ENCODE results near the gene NTF3. TPM values are rescaled to one million over a fixed set of nuclear protein-coding genes. Genes with fewer than 3 reads are reported as not detected.

Gene NTF3
- total RNA-seq, 2 experiments from 2014 or later: not detected

GRCh38 chr12:5438671-5439200 lies 6.8 kb downstream of the NTF3 start:
- ChIA-PET POLR2A (no interaction called here), CTCF (no interaction called here)
- H3K9me3 Mint-ChIP-seq: no peaks in the 10 kb centered on the region
- no peaks in the 10 kb centered on the region for H3K36me3 Mint-ChIP-seq (ENCODE audit: low read depth)
- DNase-seq: no peak
- H3K27me3 Mint-ChIP-seq: no peaks in the 10 kb centered on the region
- H3K4me1 Mint-ChIP-seq: no peaks in the 10 kb centered on the region
- H3K27ac Mint-ChIP-seq: no peak overlapping the region
- H3K4me3 Mint-ChIP-seq: no peak overlapping the region

- H3K9me3 Mint-ChIP-seq: no peaks in the 10 kb centered on the region
- no peaks in the 10 kb centered on the region for H3K27me3 Mint-ChIP-seq
- DNase-seq: no peak
- no peaks in the 10 kb centered on the region for H3K4me1 Mint-ChIP-seq
- no peaks in the 10 kb centered on the region for H3K36me3 Mint-ChIP-seq (ENCODE audit: low read depth)
- CTCF ChIA-PET: no interaction called here
- no peak overlapping the region for H3K27ac Mint-ChIP-seq
- H3K4me3 Mint-ChIP-seq: no peak overlapping the region
- POLR2A ChIA-PET: no interaction called here
Observed at GRCh38 chr12:5439371-5439771, 7.5 kb downstream of the NTF3 start.

GRCh38 chr12:5439788-5440300 lies 7.9 kb downstream of the NTF3 start:
- H3K27me3 Mint-ChIP-seq: no peaks in the 10 kb centered on the region
- ChIA-PET CTCF (no interaction called here), POLR2A (no interaction called here)
- no peak overlapping the region for H3K4me3 Mint-ChIP-seq
- no peaks in the 10 kb centered on the region for H3K9me3 Mint-ChIP-seq
- no peak overlapping the region for H3K27ac Mint-ChIP-seq
- DNase-seq: no peak
- H3K4me1 Mint-ChIP-seq: no peaks in the 10 kb centered on the region
- no peaks in the 10 kb centered on the region for H3K36me3 Mint-ChIP-seq (ENCODE audit: low read depth)

GRCh38 chr12:5440978-5441377 lies 9.1 kb downstream of the NTF3 start:
- no peaks in the 10 kb centered on the region for H3K36me3 Mint-ChIP-seq (ENCODE audit: low read depth)

GRCh38 chr12:5441497-5442236 lies 9.8 kb downstream of the NTF3 start:
- CTCF ChIA-PET: no interaction called here
- Mint-ChIP-seq H3K27ac (no peak overlapping the region), H3K9me3 (no peaks in the 10 kb centered on the region), H3K4me3 (no peak overlapping the region), H3K36me3 (ENCODE audit: low read depth) (no peaks in the 10 kb centered on the region), H3K27me3 (no peaks in the 10 kb centered on the region), H3K4me1 (no peaks in the 10 kb centered on the region)
- POLR2A ChIA-PET: no interaction called here
- DNase-seq: no peak

More at GRCh38 chr12:5440978-5441377, 9.1 kb downstream of the NTF3 start:
- Mint-ChIP-seq H3K9me3 (no peaks in the 10 kb centered on the region), H3K4me1 (no peaks in the 10 kb centered on the region), H3K4me3 (no peak overlapping the region), H3K27ac (no peak overlapping the region), H3K27me3 (no peaks in the 10 kb centered on the region)
- ChIA-PET POLR2A (no interaction called here), CTCF (no interaction called here)
- no peak for DNase-seq

GRCh38 chr12:5442251-5443006 lies 10.5 kb downstream of the NTF3 start:
- POLR2A ChIA-PET: no interaction called here
- H3K36me3 Mint-ChIP-seq (ENCODE audit: low read depth): no peaks in the 10 kb centered on the region
- H3K27ac Mint-ChIP-seq: no peak overlapping the region
- CTCF ChIA-PET: no interaction called here
- no peak overlapping the region for H3K4me3 Mint-ChIP-seq
- H3K4me1 Mint-ChIP-seq: no peaks in the 10 kb centered on the region
- no peaks in the 10 kb centered on the region for H3K9me3 Mint-ChIP-seq
- no peak for DNase-seq
- no peaks in the 10 kb centered on the region for H3K27me3 Mint-ChIP-seq

GRCh38 chr12:5444520-5444919 lies 12.6 kb downstream of the NTF3 start:
- DNase-seq: no peak
- no peak overlapping the region for H3K27ac Mint-ChIP-seq
- CTCF ChIA-PET: no interaction called here
- no peaks in the 10 kb centered on the region for H3K36me3 Mint-ChIP-seq (ENCODE audit: low read depth)
- peaks cover 2% of the 10 kb centered on the region for H3K27me3 Mint-ChIP-seq
- H3K9me3 Mint-ChIP-seq: no peaks in the 10 kb centered on the region
- POLR2A ChIA-PET: no interaction called here
- no peaks in the 10 kb centered on the region for H3K4me1 Mint-ChIP-seq
- no peak overlapping the region for H3K4me3 Mint-ChIP-seq

- H3K4me3 Mint-ChIP-seq: no peak overlapping the region
- H3K36me3 Mint-ChIP-seq (ENCODE audit: low read depth): no peaks in the 10 kb centered on the region
- H3K27me3 Mint-ChIP-seq: peaks cover 2% of the 10 kb centered on the region
- no peaks in the 10 kb centered on the region for H3K9me3 Mint-ChIP-seq
- ChIA-PET POLR2A (no interaction called here), CTCF (no interaction called here)
- no peaks in the 10 kb centered on the region for H3K4me1 Mint-ChIP-seq
- no peak overlapping the region for H3K27ac Mint-ChIP-seq
- no peak for DNase-seq
Observed at GRCh38 chr12:5447320-5447719, 15.4 kb downstream of the NTF3 start.

- H3K9me3 Mint-ChIP-seq: no peaks in the 10 kb centered on the region
- ChIA-PET CTCF (no interaction called here), POLR2A (no interaction called here)
- no peaks in the 10 kb centered on the region for H3K4me1 Mint-ChIP-seq
- H3K36me3 Mint-ChIP-seq (ENCODE audit: low read depth): no peaks in the 10 kb centered on the region
- H3K27ac Mint-ChIP-seq: no peak overlapping the region
- H3K4me3 Mint-ChIP-seq: no peak overlapping the region
- DNase-seq: no peak
- peaks cover 2% of the 10 kb centered on the region for H3K27me3 Mint-ChIP-seq
Observed at GRCh38 chr12:5451251-5451650, 19.3 kb downstream of the NTF3 start.

GRCh38 chr12:5452569-5452968 lies 20.7 kb downstream of the NTF3 start:
- no peaks in the 10 kb centered on the region for H3K4me1 Mint-ChIP-seq
- H3K27me3 Mint-ChIP-seq: peaks cover 2% of the 10 kb centered on the region
- H3K9me3 Mint-ChIP-seq: no peaks in the 10 kb centered on the region
- POLR2A ChIA-PET: no interaction called here
- H3K27ac Mint-ChIP-seq: no peak overlapping the region
- no peak for DNase-seq
- CTCF ChIA-PET: no interaction called here
- H3K36me3 Mint-ChIP-seq (ENCODE audit: low read depth): no peaks in the 10 kb centered on the region
- no peak overlapping the region for H3K4me3 Mint-ChIP-seq

- ChIA-PET POLR2A (no interaction called here), CTCF (no interaction called here)
- no peaks in the 10 kb centered on the region for H3K4me1 Mint-ChIP-seq
- DNase-seq: no peak
- no peaks in the 10 kb centered on the region for H3K27me3 Mint-ChIP-seq
- H3K9me3 Mint-ChIP-seq: no peaks in the 10 kb centered on the region
- no peak overlapping the region for H3K27ac Mint-ChIP-seq
- no peaks in the 10 kb centered on the region for H3K36me3 Mint-ChIP-seq (ENCODE audit: low read depth)
- H3K4me3 Mint-ChIP-seq: no peak overlapping the region
Observed at GRCh38 chr12:5453466-5453865, 21.6 kb downstream of the NTF3 start.

GRCh38 chr12:5455045-5455444 lies 23.1 kb downstream of the NTF3 start:
- H3K4me1 Mint-ChIP-seq: peaks cover 4% of the 10 kb centered on the region
- no peak overlapping the region for H3K4me3 Mint-ChIP-seq
- no peaks in the 10 kb centered on the region for H3K9me3 Mint-ChIP-seq
- ChIA-PET POLR2A (no interaction called here), CTCF (no interaction called here)
- no peaks in the 10 kb centered on the region for H3K36me3 Mint-ChIP-seq (ENCODE audit: low read depth)
- no peaks in the 10 kb centered on the region for H3K27me3 Mint-ChIP-seq
- no peak overlapping the region for H3K27ac Mint-ChIP-seq
- no peak for DNase-seq

GRCh38 chr12:5456030-5456429 lies 24.1 kb downstream of the NTF3 start:
- H3K4me3 Mint-ChIP-seq: no peak overlapping the region
- no peaks in the 10 kb centered on the region for H3K27me3 Mint-ChIP-seq
- POLR2A ChIA-PET: no interaction called here
- H3K9me3 Mint-ChIP-seq: no peaks in the 10 kb centered on the region
- H3K27ac Mint-ChIP-seq: no peak overlapping the region
- DNase-seq: no peak
- CTCF ChIA-PET: no interaction called here
- H3K4me1 Mint-ChIP-seq: peaks cover 4% of the 10 kb centered on the region
- H3K36me3 Mint-ChIP-seq (ENCODE audit: low read depth): no peaks in the 10 kb centered on the region

- CTCF ChIA-PET: no interaction called here
- Mint-ChIP-seq H3K9me3 (no peaks in the 10 kb centered on the region), H3K27me3 (no peaks in the 10 kb centered on the region), H3K4me1 (peaks cover 4% of the 10 kb centered on the region), H3K4me3 (no peak overlapping the region), H3K36me3 (ENCODE audit: low read depth) (no peaks in the 10 kb centered on the region), H3K27ac (no peak overlapping the region)
- DNase-seq: no peak
- POLR2A ChIA-PET: no interaction called here
Observed at GRCh38 chr12:5456906-5457305, 25.0 kb downstream of the NTF3 start.

Measured in activated CD4-positive, alpha-beta memory T cell treated with anti-CD3 and anti-CD28 coated beads, Interleukin-2, amount 10 ng/mL, durations not matched to agents 7 days and 5 days (primary cell).